GM12874 (cell line): Measurements from ENCODE around the gene PRLH.

Experiments
- TF ChIP-seq, protein P1 (sequence below): IDR thresholded peaks from 2 replicates; pipeline ENCODE4 v1.5.1; 2011; ENCODE audit warnings: low read depth, mild to moderate bottlenecking, control low read depth, low read length, moderate library complexity; ENCODE audit not compliant: insufficient read depth

PRLH gene

GRCh38 chr2:237535385-237536082 is 30.8 kb upstream of the PRLH start:
- TF ChIP-seq, protein P1, sequence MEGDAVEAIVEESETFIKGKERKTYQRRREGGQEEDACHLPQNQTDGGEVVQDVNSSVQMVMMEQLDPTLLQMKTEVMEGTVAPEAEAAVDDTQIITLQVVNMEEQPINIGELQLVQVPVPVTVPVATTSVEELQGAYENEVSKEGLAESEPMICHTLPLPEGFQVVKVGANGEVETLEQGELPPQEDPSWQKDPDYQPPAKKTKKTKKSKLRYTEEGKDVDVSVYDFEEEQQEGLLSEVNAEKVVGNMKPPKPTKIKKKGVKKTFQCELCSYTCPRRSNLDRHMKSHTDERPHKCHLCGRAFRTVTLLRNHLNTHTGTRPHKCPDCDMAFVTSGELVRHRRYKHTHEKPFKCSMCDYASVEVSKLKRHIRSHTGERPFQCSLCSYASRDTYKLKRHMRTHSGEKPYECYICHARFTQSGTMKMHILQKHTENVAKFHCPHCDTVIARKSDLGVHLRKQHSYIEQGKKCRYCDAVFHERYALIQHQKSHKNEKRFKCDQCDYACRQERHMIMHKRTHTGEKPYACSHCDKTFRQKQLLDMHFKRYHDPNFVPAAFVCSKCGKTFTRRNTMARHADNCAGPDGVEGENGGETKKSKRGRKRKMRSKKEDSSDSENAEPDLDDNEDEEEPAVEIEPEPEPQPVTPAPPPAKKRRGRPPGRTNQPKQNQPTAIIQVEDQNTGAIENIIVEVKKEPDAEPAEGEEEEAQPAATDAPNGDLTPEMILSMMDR, result no peak

DNA sequence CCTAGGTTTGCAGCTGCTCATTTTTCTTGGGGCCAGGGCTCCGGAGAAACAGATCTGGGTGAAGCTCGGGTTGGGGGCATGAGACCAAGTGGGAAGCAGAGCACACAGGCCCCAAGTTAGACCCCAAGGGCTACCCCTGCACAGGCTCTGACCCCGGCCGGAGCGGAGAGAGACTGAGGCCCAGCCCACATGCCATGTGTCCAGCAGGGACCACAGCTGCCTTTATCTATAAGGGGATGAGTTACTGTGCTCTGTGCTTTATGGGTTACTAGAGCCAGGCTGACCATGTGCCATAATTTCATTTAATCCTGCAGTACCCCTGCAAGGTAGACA is 30.3 kb upstream of the PRLH start:
- TF ChIP-seq, protein P1, result no peak

GRCh38 chr2:237536617-237537016 is 29.8 kb upstream of the PRLH start:
- TF ChIP-seq, protein P1, result no peak

GRCh38 chr2:237538001-237538720 is 28.2 kb upstream of the PRLH start:
- TF ChIP-seq, protein P1, result no peak

- TF ChIP-seq, protein P1, result no peak
These were observed 27.5 kb upstream of the PRLH start for GRCh38 chr2:237538901-237539300.

- TF ChIP-seq, protein P1, result no peak
These were observed 26.7 kb upstream of the PRLH start for GRCh38 chr2:237539681-237540080.

DNA sequence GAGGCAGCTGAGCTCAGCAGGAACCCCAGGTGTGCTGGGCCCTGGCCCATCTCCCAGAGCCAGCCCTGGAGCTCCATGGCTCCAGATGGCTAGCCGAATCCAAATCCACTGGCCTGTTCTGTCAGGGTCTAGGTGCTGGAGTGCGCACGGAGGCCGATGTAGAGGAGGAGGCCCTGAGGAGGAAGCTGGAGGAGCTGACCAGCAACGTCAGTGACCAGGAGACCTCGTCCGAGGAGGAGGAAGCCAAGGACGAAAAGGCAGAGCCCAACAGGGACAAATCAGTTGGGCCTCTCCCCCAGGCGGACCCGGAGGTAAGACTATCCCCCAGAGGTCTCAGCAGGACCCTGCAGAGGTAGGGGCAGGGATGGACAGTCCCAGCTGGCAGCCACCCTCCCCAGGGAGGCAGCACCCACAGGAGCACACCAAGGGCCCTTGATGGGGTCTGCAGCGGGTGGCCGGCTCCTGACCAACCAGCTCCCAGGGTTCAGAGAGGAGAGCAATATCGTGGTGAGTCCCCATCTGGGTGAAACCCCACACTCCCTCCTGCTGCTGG is 26.1 kb upstream of the PRLH start:
- TF ChIP-seq, protein P1, result no peak
